ENCODE measurements around the gene BCAR3. TPM values are rescaled to one million over a fixed set of nuclear protein-coding genes. Genes with fewer than 3 reads are reported as not detected.

Gene BCAR3
- total RNA-seq, 1 experiment from 2014 or later: 15.6 TPM

DNA sequence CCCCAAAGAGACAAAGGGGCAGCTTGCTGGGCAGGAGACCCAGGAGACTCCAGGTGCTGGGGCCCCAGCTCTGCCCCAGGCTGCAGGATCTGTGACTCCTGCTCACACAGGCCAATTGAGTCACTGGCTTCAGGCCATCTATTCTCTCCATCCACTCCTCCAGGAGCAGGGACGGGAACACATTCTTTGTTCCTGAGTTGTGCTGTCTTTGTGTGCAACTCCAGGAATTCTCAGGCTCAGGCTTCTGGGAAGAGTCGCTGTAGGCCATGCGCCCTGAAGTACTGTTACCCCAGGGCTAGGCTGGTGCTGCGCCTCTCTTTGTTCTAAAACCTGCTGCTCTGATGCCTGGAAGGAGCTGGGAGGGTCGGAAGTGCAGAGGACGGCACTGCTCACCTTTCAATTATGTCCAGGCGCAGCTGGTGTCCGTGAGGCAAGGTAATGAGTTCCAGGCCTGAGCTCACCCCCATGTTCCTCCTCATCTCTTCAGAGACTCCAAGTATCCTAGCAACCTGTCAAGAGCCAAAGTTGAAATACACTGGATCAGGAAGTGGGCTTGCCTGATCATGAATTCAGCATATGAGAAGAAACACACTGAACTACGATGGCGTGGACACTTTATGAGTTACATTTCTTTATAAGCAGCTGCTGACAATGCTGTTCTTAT lies 105.9 kb downstream of the BCAR3 start:
- Mint-ChIP-seq H3K4me3 (ENCODE audit: low read depth, unreplicated experiment) (no peak overlapping the region), H3K27ac (ENCODE audit: unreplicated experiment) (no peak overlapping the region), H3K4me1 (ENCODE audit: low read depth, unreplicated experiment) (peaks cover 33% of the 10 kb centered on the region), H3K27me3 (ENCODE audit: unreplicated experiment) (no peaks in the 10 kb centered on the region), H3K9me3 (ENCODE audit: low read depth, unreplicated experiment) (no peaks in the 10 kb centered on the region), H3K36me3 (ENCODE audit: insufficient read depth, unreplicated experiment) (peaks cover 69% of the 10 kb centered on the region)
- CTCF ChIA-PET: interaction anchor here (0.7 kb wide), 1 partner anchor 44 kb away, joined by 3 read pairs; no protein-coding TSS in a partner anchor
- no TSS peak for BruUV-seq (replicated peaks)
- no peak for DNase-seq
- TF ChIP-seq, protein P1, sequence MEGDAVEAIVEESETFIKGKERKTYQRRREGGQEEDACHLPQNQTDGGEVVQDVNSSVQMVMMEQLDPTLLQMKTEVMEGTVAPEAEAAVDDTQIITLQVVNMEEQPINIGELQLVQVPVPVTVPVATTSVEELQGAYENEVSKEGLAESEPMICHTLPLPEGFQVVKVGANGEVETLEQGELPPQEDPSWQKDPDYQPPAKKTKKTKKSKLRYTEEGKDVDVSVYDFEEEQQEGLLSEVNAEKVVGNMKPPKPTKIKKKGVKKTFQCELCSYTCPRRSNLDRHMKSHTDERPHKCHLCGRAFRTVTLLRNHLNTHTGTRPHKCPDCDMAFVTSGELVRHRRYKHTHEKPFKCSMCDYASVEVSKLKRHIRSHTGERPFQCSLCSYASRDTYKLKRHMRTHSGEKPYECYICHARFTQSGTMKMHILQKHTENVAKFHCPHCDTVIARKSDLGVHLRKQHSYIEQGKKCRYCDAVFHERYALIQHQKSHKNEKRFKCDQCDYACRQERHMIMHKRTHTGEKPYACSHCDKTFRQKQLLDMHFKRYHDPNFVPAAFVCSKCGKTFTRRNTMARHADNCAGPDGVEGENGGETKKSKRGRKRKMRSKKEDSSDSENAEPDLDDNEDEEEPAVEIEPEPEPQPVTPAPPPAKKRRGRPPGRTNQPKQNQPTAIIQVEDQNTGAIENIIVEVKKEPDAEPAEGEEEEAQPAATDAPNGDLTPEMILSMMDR (IDR thresholded peaks at IDR 0.05; ENCODE audit: unreplicated experiment): no peak
- intact Hi-C loops (cut with micrococcal nuclease; ENCODE audit: unreplicated experiment): no loop called here

DNA sequence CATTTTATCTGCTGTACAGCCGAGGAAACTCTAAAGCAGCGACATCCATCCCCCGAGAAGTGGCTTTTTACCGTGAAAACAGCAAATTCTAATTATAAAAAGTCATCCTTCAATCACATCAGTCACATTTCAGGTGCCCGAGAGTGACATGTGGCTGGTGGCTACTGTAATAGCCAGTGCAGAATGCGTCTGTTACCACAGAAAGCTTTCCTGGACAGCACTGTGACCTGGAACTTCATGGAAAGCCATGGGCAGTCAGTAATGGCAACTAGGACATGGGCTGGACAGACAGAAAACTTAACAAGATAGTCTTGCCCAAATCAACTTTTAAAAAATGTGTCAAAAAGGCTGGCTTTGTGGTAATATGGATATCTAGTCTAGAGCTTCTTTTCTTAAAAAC lies 106.6 kb downstream of the BCAR3 start:
- H3K27ac Mint-ChIP-seq (ENCODE audit: unreplicated experiment): peak overlapping the region; percentile 28
- intact Hi-C loops (cut with micrococcal nuclease; ENCODE audit: unreplicated experiment): no loop called here
- H3K27me3 Mint-ChIP-seq (ENCODE audit: unreplicated experiment): no peaks in the 10 kb centered on the region
- H3K36me3 Mint-ChIP-seq (ENCODE audit: insufficient read depth, unreplicated experiment): peaks cover 65% of the 10 kb centered on the region
- CTCF ChIA-PET: no interaction called here
- BruUV-seq (replicated peaks): no TSS peak
- TF ChIP-seq, protein P1 (IDR thresholded peaks at IDR 0.05; ENCODE audit: unreplicated experiment): no peak
- DNase-seq: no peak
- no peak overlapping the region for H3K4me3 Mint-ChIP-seq (ENCODE audit: low read depth, unreplicated experiment)
- H3K9me3 Mint-ChIP-seq (ENCODE audit: low read depth, unreplicated experiment): no peaks in the 10 kb centered on the region
- peaks cover 29% of the 10 kb centered on the region for H3K4me1 Mint-ChIP-seq (ENCODE audit: low read depth, unreplicated experiment)

DNA sequence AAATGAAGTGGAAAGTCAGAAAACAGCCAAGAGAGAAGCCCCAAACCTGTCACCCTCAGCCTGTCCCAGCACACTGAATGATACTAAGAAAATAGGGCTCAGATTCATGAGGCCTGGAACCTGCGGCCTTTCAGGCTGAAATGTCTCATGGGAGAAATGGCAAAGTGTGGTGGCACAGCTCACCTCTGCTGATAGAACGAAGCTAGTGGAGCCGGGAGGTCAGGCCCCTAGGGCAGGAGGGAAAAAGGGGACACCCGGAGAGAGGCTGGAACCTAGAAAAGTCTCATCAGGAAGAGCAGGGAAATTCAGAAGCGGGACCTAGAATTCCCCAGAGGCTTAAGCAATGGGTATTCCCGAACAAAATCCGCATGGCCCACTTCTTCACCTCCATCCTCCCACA lies 107.1 kb downstream of the BCAR3 start:
- DNase-seq: no peak
- Mint-ChIP-seq H3K36me3 (ENCODE audit: insufficient read depth, unreplicated experiment) (peaks cover 61% of the 10 kb centered on the region), H3K4me1 (ENCODE audit: low read depth, unreplicated experiment) (peaks cover 24% of the 10 kb centered on the region), H3K27me3 (ENCODE audit: unreplicated experiment) (no peaks in the 10 kb centered on the region), H3K9me3 (ENCODE audit: low read depth, unreplicated experiment) (no peaks in the 10 kb centered on the region), H3K4me3 (ENCODE audit: low read depth, unreplicated experiment) (no peak overlapping the region), H3K27ac (ENCODE audit: unreplicated experiment) (peak overlapping the region; percentile 28)
- intact Hi-C loops (cut with micrococcal nuclease; ENCODE audit: unreplicated experiment): no loop called here
- no TSS peak for BruUV-seq (replicated peaks)
- CTCF ChIA-PET: interaction anchor here (0.8 kb wide), 1 partner anchor 271 kb away, joined by 3 read pairs; no protein-coding TSS in a partner anchor
- TF ChIP-seq, protein P1 (IDR thresholded peaks at IDR 0.05; ENCODE audit: unreplicated experiment): no peak

GRCh38 chr1:93573940-93574469 lies 107.6 kb downstream of the BCAR3 start:
- no peak for DNase-seq
- no peaks in the 10 kb centered on the region for H3K9me3 Mint-ChIP-seq (ENCODE audit: low read depth, unreplicated experiment)
- TF ChIP-seq, protein P1 (IDR thresholded peaks at IDR 0.05; ENCODE audit: unreplicated experiment): no peak
- CTCF ChIA-PET: interaction anchor here (0.8 kb wide), 1 partner anchor 272 kb away, joined by 3 read pairs; no protein-coding TSS in a partner anchor
- H3K4me3 Mint-ChIP-seq (ENCODE audit: low read depth, unreplicated experiment): no peak overlapping the region
- no peaks in the 10 kb centered on the region for H3K27me3 Mint-ChIP-seq (ENCODE audit: unreplicated experiment)
- no TSS peak for BruUV-seq (replicated peaks)
- H3K36me3 Mint-ChIP-seq (ENCODE audit: insufficient read depth, unreplicated experiment): peaks cover 56% of the 10 kb centered on the region
- intact Hi-C loops (cut with micrococcal nuclease; ENCODE audit: unreplicated experiment): no loop called here
- H3K27ac Mint-ChIP-seq (ENCODE audit: unreplicated experiment): peak overlapping the region; percentile 28
- H3K4me1 Mint-ChIP-seq (ENCODE audit: low read depth, unreplicated experiment): peaks cover 19% of the 10 kb centered on the region
